ENCODE data around the gene SERPINH1.

GRCh38 chr11:75531325-75531724, 30.7 kb upstream of the SERPINH1 start:
- TF ChIP-seq CTCF (IDR thresholded peaks at IDR 0.05; ENCODE audit: insufficient read depth, low read length) (no peak), POLR2AphosphoS5 (IDR thresholded peaks at IDR 0.05; ENCODE audit: low read depth) (no peak)

All from HL-60 (cell line).